HepG2 (cell line): ENCODE results near the gene TAF6. TPM values are rescaled to one million over a fixed set of nuclear protein-coding genes. Genes with fewer than 3 reads are reported as not detected.

Experiments
- FOXO1 ChIP-seq: sonication (generic); formaldehyde crosslinking; IDR thresholded peaks from 2 replicates; pipeline ENCODE4 v1.4.0; 2020; ENCODE audit warnings: missing genetic modification reagents
- HDAC2 ChIP-seq: sonication (generic); formaldehyde crosslinking; IDR thresholded peaks from 2 replicates; pipeline ENCODE4 v1.4.0; 2020; ENCODE audit warnings: missing genetic modification reagents
- KLF11 ChIP-seq: IDR thresholded peaks from 2 replicates; pipeline ENCODE4 v1.6.1; 2016; ENCODE audit warnings: missing compliant biosample characterization
- MEF2D ChIP-seq: sonication (generic); formaldehyde crosslinking; IDR thresholded peaks from 2 replicates; pipeline ENCODE4 v1.5.1; 2020; ENCODE audit warnings: mild to moderate bottlenecking, missing genetic modification reagents
- MYC ChIP-seq: sonication (generic); formaldehyde crosslinking; IDR thresholded peaks from 2 replicates; pipeline ENCODE4 v1.9.0; 2021; ENCODE audit warnings: missing genetic modification reagents, borderline replicate concordance
- NR2F6 ChIP-seq, 2 experiments: IDR thresholded peaks; 2 replicates each; pipeline ENCODE4 v1.6.1; 2016; ENCODE audit warnings: antibody characterized with exemption in 1 of 2, mild to moderate bottlenecking in 1 of 2
- PHF8 ChIP-seq: sonication (generic); formaldehyde crosslinking; IDR thresholded peaks from 2 replicates; pipeline ENCODE4 v1.5.0; 2020; ENCODE audit warnings: missing genetic modification reagents
- RBAK ChIP-seq: sonication (generic); formaldehyde crosslinking; IDR thresholded peaks from 2 replicates; pipeline ENCODE4 v1.5.1; 2020; ENCODE audit warnings: mild to moderate bottlenecking, missing genetic modification reagents
- RBM22 ChIP-seq: fragments of 200-400 bp; formaldehyde crosslinking; optimal IDR thresholded peaks from 2 replicates; pipeline ENCODE3; 2017; ENCODE audit warnings: mild to moderate bottlenecking, low read length, moderate library complexity
- RFX1 ChIP-seq: fragments of 450-650 bp; IDR thresholded peaks from 2 replicates; pipeline ENCODE4 v1.6.1; 2017
- SP1 ChIP-seq, 2 experiments: fragments of 450-650 bp in 1 of 2; sonication (generic) in 1 of 2; formaldehyde crosslinking in 1 of 2; IDR thresholded peaks; 2 replicates each; pipeline versions ENCODE4 v1.4.0 to v1.6.1; 2016 to 2020; ENCODE audit warnings: missing genetic modification reagents in 1 of 2
- U2AF2 ChIP-seq: fragments of 200-400 bp; formaldehyde crosslinking; IDR thresholded peaks from 2 replicates; pipeline ENCODE4 v1.6.1; 2017; ENCODE audit warnings: low read depth, mild to moderate bottlenecking, low read length
- ZBTB34 ChIP-seq: sonication (generic); formaldehyde crosslinking; IDR thresholded peaks from 2 replicates; pipeline ENCODE4 v1.8.0; 2022; ENCODE audit warnings: mild to moderate bottlenecking, missing genetic modification reagents
- ZFP36 ChIP-seq: fragments of 150-350 bp; IDR thresholded peaks from 2 replicates; pipeline ENCODE4 v1.6.1; 2018; ENCODE audit warnings: borderline replicate concordance, low read length, low read depth; ENCODE audit not compliant: partially characterized antibody
- ZMAT3 ChIP-seq: sonication (generic); formaldehyde crosslinking; conservative IDR thresholded peaks from 2 replicates; pipeline ENCODE4 v1.7.0; 2021; ENCODE audit warnings: missing genetic modification reagents
- ZNF230 ChIP-seq: sonication (generic); formaldehyde crosslinking; IDR thresholded peaks from 2 replicates; pipeline ENCODE4 v1.4.0; 2020; ENCODE audit warnings: mild to moderate bottlenecking, missing genetic modification reagents
- ZNF234 ChIP-seq: sonication (generic); formaldehyde crosslinking; conservative IDR thresholded peaks from 2 replicates; pipeline ENCODE4 v1.5.1; 2020; ENCODE audit warnings: mild to moderate bottlenecking, missing genetic modification reagents
- ZNF33A ChIP-seq: sonication (generic); formaldehyde crosslinking; IDR thresholded peaks from 2 replicates; pipeline ENCODE4 v1.5.1; 2020; ENCODE audit warnings: missing genetic modification reagents, mild to moderate bottlenecking, moderate library complexity, borderline replicate concordance
- ZNF512B ChIP-seq: sonication (generic); formaldehyde crosslinking; IDR thresholded peaks from 2 replicates; pipeline ENCODE4 v1.5.1; 2020; ENCODE audit warnings: missing genetic modification reagents, mild to moderate bottlenecking, borderline replicate concordance
- ZNF564 ChIP-seq: sonication (generic); formaldehyde crosslinking; IDR thresholded peaks from 2 replicates; pipeline ENCODE4 v1.8.1; 2023; ENCODE audit warnings: mild to moderate bottlenecking, missing genetic modification reagents
- ZNF569 ChIP-seq: sonication (generic); formaldehyde crosslinking; IDR thresholded peaks from 2 replicates; pipeline ENCODE4 v1.5.0; 2020; ENCODE audit warnings: mild to moderate bottlenecking, missing genetic modification reagents, moderate library complexity, borderline replicate concordance
- ZNF704 ChIP-seq: sonication (generic); formaldehyde crosslinking; IDR thresholded peaks from 2 replicates; pipeline ENCODE4 v1.8.1; 2023; ENCODE audit warnings: mild to moderate bottlenecking, inconsistent platforms, moderate library complexity, missing genetic modification reagents, borderline replicate concordance
- ZNF713 ChIP-seq: sonication (generic); formaldehyde crosslinking; IDR thresholded peaks from 2 replicates; pipeline ENCODE4 v1.4.0; 2020; ENCODE audit warnings: mild to moderate bottlenecking, missing genetic modification reagents
- ZNF768 ChIP-seq: sonication (generic); formaldehyde crosslinking; IDR thresholded peaks from 2 replicates; pipeline ENCODE4 v1.4.0; 2020; ENCODE audit warnings: missing genetic modification reagents
- ZNF775 ChIP-seq: sonication (generic); formaldehyde crosslinking; IDR thresholded peaks from 2 replicates; pipeline ENCODE4 v1.4.0; 2020; ENCODE audit warnings: missing genetic modification reagents, mild to moderate bottlenecking, moderate library complexity, borderline replicate concordance
- ZSCAN25 ChIP-seq: sonication (generic); formaldehyde crosslinking; IDR thresholded peaks from 2 replicates; pipeline ENCODE4 v1.8.0; 2022; ENCODE audit warnings: mild to moderate bottlenecking, missing genetic modification reagents
- polyA plus RNA-seq, 8 experiments: library from polyadenylated mRNA; depleted of rRNA in 3 of 8; stranded (reverse) in 7 of 8; unstranded in 1 of 8; fragments of >200 nt; fragmentation: Illumina TruSeq in 4 of 8; extraction: Trizol in 4 of 8; gene quantifications; 2 replicates each; pipeline versions ENCODE4 v1.2.1 to v1.2.3, GENCODE V29; 2011 to 2016; ENCODE audit warnings: low read depth in 4 of 8, missing spikeins in 1 of 8, mixed read lengths in 1 of 8; ENCODE audit not compliant: insufficient read depth in 1 of 8
- total RNA-seq, 5 experiments: library from RNA; depleted of rRNA; stranded (reverse); fragments of >200 nt; fragmentation: Illumina TruSeq; extraction: Trizol; gene quantifications; 2 replicates each; pipeline ENCODE4 v1.2.3, GENCODE V29; 2016; ENCODE audit warnings: low read depth in 1 of 5

TAF6 gene
- total and polyA plus RNA-seq, 2 of the 13 experiments (the other 11 are each of a cell fraction or from before 2014, with no cell fraction given) = 12.9 to 18.8 TPM

- no peak for TF ChIP-seq ZBTB34 (CRISPR knock-in tag)
- peak; percentile 17 for TF ChIP-seq RBM22
- TF ChIP-seq ZNF768 (CRISPR knock-in tag) = peak; percentile 8; the same call in 1 of the 2 replicates
- TF ChIP-seq SP1 (IDR thresholded peaks at IDR 0.05) = no peak
- TF ChIP-seq SP1 (CRISPR knock-in tag; IDR thresholded peaks at IDR 0.05) = 0 out of 2 replicates have a peak, but pooled peaks have one; percentile 8
- no peak; the same call in 1 of the 2 replicates for TF ChIP-seq FOXO1 (CRISPR knock-in tag)
- TF ChIP-seq HDAC2 (CRISPR knock-in tag) = 0 out of 2 replicates have a peak, but pooled peaks have one; percentile 22
- TF ChIP-seq NR2F6 (IDR thresholded peaks at IDR 0.05) = no peak
- TF ChIP-seq NR2F6 (CRISPR knock-in tag; IDR thresholded peaks at IDR 0.05) = peak; percentile 3; the same call in 1 of the 2 replicates
- no peak for TF ChIP-seq ZNF704 (CRISPR knock-in tag)
- TF ChIP-seq U2AF2 = 0 out of 2 replicates have a peak, but pooled peaks have one; percentile 51
- no peak for TF ChIP-seq ZNF775 (CRISPR knock-in tag)
- TF ChIP-seq ZNF234 (CRISPR knock-in tag) = no peak
- TF ChIP-seq ZSCAN25 (CRISPR knock-in tag) = 0 out of 2 replicates have a peak, but pooled peaks have one; percentile 2
- no peak for TF ChIP-seq MYC
- no peak for TF ChIP-seq RFX1
- no peak for TF ChIP-seq ZNF33A
- peak; percentile 18; the same call in 1 of the 2 replicates for TF ChIP-seq RBAK (CRISPR knock-in tag)
- no peak for TF ChIP-seq ZNF569 (CRISPR knock-in tag)
- TF ChIP-seq KLF11 = no peak
- TF ChIP-seq ZMAT3 (CRISPR knock-in tag) = peak; percentile 24; the same call in 1 of the 2 replicates
- TF ChIP-seq PHF8 (CRISPR knock-in tag) = no peak
- TF ChIP-seq ZNF713 (CRISPR knock-in tag) = 0 out of 2 replicates have a peak, but pooled peaks have one; percentile 4
- TF ChIP-seq ZNF564 = no peak
- TF ChIP-seq MEF2D (CRISPR knock-in tag) = no peak
- TF ChIP-seq ZNF230 = no peak
- 0 out of 2 replicates have a peak, but pooled peaks have one; percentile 34 for TF ChIP-seq ZNF512B (CRISPR knock-in tag)
- no peak for TF ChIP-seq ZFP36
Measured at GRCh38 chr7:100126239-100126930, 7.2 kb upstream of the TAF6 start (continued).
